Pulmonary artery endothelial cell (primary cell): ENCODE results near the gene MBOAT1. TPM values are rescaled to one million over a fixed set of nuclear protein-coding genes. Genes with fewer than 3 reads are reported as not detected.

Experiments used
- DNase-seq: peaks from one replicate; pipeline ENCODE4 v3.0.0-alpha.2; 2011; ENCODE audit warnings: low read depth, low spot score
- total RNA-seq: library from RNA; depleted of rRNA; stranded (reverse); fragments of >200 nt; gene quantifications from 2 replicates; pipeline ENCODE4 v1.2.3, GENCODE V29; 2014

The MBOAT1 gene
- total RNA-seq, 1 donor from 2014 or later = 2.4 TPM

DNA sequence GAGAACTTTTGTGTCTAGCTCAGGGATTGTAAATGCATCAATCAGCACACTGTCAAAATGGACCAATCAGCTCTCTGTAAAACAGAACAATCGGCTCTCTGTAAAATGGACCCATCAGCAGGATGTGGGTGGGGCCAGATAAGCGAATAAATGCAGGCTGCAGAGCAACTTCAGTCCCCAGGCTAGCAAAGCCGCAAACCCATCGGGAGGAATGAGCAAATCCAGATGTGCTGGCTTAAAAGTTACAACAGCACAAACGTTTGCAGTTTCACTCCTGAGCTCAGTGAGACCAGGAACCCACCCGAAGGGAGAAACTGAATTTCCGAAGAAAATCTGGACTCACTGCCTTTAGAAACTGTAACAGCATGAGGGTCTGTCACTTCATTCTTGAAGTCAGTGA lies 21.9 kb upstream of the MBOAT1 start:
- no peak for DNase-seq

DNA sequence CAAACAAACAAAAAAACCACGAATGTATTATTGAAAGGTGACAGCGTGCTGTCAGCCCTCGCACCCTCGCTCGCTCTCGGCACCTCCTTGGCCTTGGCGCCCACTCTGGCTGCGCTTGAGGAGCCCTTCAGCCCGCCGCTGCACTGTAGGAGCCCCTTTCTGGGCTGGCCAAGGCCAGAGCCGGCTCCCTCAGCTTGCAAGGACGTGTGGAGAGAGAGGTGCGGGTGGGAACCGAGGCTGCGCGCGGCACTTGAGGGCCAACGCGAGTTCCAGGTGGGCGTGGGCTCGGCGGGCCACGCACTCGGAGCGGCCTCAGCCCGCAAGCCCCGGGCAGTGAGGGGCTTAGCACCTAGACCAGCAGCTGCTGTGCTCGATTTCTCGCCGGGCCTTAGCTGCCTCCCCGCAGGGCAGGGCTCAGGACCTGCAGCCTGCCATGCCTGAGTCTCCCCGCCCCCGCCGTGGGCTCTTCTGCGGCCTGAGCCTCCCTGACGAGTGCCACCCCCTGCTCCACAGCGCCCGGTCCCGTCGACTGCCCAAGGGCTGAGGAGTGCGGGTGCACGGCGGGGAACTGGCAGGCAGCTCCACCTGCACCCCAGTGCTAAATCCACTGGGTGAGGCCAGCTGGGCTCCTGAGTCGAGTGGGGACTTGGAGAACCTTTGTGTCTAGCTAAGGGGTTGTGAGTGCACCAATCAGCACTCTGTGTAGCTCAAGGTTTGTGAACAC lies 20.9 kb upstream of the MBOAT1 start:
- DNase-seq = no peak

DNA sequence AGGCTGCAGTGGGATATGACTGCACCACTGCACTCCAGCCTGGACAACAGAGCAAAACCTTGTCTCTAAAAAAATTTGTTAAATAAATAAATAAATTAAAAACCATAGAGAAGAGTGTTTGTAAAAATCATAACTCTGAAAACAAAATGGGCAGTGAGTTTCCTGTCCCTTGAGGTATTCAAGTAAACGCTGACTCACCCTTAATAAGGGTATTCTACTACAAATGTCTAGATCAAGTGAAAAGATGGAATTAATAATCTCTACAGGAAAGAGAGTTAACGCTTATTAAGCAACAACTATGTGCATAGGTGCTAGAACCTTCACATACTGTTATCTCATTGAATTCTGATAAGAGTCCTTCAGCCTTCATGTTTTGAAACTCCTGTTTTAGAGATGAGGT lies 19.9 kb upstream of the MBOAT1 start:
- DNase-seq = no peak

DNA sequence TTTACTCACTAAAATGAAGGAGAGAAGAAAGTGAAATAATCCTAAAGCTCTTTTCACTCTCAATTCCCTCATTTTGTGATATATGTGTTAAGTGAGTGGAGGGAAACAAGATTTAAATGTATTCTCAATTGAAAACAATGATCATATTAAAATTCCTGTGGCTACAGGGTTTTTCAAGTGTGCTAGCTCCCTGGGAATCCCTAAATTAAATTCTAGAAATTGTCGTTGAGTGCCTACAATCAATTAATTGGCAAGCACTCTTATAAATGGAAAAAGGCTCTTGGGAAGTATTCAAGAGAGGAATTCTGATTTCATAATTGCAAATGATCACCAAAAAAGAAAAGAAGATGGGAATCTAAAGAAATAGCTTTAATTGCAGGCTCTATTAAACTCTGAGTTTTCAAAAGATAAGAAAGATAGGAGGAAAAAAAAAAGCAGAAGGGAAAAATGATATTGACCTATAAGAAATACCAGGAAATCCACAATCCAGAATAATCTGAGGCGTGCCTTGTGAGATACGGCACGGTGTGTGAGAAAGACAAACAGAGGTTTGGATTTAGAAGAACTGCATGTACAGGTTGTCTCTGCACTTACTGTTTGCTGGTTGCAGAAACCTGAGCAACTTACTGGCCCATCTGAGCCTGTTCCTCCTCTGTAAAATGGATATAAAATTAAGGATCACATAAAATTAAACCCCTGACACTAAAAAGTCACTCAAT lies 18.3 kb upstream of the MBOAT1 start:
- no peak for DNase-seq

DNA sequence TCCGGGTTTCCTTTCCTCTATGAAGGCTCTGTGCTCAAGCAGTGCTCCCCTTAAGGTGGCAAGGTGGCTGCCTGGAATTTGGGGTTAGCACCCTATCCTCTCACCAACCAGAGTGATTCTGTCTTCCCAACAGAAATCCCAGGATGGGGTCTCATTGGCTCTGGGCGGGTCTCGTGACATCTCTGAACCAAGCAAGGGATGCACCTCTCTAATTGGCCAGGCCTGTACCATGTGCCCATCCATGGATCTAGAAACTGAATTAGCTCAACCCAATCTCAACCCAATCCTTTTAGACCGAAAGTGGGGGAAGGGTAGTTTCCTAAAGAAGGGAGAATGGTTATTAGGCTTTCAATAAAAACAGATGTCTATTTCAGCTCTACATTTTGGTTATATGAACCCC lies 17.6 kb upstream of the MBOAT1 start:
- no peak for DNase-seq

DNA sequence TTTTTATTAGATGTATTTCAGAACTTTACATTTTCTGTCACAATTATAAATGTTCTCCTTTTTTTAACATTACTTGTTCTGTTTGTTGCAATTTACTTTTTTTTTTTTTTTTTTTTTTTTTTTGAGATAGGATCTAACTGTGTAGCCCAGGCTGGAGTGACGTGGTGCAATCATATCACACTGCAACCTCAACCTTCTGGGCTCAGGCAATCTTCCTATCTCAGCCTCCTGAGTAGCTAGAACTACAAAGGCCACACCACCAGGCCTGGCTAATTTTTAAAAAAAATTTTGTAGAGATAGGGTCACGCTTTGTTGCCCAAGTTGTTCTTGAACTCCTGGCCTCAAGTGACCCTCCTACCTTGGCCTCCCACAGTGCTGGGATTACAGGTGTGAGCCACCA lies 15.1 kb upstream of the MBOAT1 start:
- DNase-seq = no peak

DNA sequence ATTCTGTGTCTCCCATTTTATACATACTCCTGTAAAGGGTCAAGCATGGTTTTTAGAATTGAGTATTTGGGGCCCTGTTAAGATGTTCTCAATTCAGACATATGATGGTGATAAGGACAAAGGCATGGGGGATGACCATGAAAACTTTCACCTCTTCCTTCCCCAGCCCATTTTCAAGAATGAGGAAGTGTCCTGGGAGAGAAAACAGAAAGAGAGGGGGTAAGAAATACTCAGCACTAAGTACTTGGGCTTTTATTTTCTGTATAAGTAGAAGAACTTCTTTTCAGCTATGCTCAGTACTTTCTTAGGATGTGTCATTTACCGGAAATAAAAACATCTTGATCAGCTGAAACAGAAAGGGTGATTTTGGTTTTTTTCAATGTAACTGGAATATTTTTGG lies 10.9 kb upstream of the MBOAT1 start:
- no peak for DNase-seq

DNA sequence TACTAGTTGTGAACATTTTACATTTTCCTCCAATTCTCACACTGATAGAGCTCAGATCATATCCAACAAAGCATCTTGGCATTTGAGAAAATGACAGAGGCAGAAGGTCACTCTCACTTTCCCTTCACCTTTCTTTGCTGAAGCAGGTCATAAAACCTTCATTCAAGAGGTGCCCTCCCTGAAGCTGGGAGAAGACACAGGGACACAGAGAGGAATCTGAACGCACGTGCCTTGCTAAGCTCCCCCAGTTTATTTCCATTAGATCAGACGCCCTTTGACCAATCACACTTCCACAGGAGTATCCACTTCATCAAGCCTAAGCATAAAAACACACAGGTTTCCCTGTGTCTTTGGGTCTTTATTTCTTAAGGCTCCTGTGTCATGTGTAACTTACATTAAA lies 9.2 kb upstream of the MBOAT1 start:
- DNase-seq = no peak

DNA sequence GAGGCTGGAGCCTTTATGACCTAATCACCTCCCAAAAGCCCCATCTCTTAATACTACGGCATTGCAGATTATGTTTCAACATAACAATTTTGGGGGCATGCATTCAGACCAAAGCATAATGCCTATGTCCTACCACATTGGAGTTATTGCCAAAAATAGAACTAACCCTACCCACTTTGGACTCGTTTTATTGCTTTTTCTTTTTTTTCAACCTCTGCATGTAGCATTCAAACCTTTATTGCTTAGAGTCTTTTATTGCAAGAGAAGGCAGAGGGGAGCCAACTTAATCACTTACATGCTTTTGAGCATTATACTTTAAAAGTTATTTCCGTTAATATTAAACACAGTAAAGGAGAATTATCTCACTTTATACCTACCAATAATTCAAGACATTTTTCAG lies 8.1 kb upstream of the MBOAT1 start:
- no peak for DNase-seq

DNA sequence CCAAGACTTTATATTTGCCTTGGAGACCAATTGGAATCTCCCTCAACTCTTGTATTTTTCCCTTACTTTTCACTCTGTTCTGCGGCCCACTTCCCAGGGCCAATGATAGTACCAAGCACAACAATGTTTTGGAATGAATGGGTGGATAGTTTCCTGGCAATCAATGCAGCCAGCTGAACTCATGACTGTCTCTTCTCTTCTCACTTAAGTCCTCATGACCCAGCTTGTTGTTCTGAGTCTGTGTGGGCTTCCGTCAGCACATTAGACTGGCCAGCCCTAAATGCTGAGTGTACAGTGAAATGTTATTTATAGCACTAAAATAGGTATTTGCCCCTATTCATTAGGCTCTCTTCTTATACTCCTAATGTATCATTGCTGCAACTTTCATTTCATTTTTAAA lies 5.6 kb upstream of the MBOAT1 start:
- no peak for DNase-seq

DNA sequence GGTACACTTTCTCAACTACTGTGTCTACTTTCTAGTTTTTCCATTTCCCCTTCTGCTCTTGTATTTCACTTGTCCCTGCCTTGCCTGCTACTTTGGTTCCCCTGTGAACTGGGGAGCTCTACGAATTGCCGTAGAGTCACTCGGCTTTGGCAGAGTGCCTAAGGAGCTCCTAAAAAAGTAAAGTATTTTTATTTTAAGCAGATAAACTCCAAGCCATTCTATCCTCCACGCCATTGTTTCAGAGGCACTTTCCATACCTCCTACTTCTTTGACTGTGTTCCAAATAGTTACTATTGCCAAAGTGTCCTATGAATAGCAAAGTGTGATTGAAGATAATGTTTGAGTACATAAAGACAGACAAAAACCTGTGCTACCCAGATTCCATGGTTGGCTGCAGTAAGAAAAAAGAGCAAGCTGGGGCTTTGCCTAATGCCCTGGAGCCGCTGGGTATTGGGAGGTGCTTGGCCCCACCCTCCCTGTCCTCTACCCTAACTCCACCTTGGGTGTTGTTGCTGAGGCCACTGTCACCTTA lies 5.1 kb upstream of the MBOAT1 start:
- DNase-seq = no peak

DNA sequence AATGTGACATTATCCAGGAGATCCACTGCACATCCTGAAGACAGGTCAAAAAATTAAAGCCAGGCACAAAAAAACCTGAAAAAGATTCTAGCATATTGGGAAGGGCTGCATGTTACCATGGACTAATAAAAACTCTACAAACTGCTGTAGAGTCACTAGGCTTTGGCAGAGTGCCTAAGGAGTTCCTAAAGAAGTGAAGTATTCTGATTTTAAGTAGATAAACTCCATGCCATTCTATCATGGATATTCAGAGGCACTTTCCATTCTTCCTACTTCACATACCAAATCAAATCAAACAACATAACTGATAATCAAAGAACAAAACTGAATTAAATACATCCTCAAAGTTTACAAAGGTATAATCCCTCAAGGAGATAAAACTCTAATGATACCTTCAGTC lies 3.0 kb upstream of the MBOAT1 start:
- no peak for DNase-seq

DNA sequence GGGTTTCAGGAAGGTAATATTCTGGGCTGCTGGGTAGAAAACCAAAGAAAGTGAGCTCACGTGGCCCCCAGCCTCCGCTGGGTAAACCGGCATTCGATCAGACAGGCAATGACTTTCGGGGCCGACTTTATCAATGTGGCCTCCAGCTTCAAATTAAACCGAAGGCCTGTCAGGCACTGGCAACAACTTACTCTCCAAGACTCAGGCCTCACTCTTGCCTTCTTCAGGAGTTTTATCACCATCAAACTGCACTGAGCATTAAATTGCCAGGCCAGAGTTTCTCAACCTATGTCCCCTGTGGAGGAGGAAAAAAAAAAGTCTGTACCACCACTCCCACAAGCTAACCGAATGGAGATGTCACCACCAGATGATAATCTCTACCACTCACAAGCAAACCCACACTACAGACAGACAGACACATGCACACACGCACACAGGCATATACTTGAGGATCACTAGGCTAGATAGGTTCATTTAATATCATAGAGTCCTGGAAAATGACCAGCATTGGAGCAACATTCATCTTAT lies 1.1 kb upstream of the MBOAT1 start:
- DNase-seq = no peak

DNA sequence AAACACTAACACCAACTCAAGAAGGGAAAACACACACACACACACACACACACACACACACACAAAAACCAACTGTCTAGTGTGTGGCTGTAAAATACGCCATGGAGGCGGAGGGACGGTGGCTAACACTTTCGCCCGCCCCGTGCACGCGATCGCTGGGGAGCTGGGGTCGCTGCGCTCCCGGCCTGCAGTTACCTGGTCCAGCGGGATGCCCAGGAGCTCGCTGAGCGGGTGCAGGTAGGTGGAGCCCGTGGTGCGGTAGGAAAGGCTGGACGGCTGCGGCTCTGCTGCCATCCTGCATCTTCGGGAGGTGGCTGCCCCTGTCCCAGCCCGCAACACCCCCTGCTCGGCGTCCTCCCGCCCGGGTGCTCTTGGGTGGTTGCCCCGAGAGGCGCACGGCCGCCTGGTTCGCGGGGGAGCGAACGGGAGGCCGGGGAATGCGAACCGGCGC lies 303 bp downstream of the MBOAT1 start:
- DNase-seq = no peak

DNA sequence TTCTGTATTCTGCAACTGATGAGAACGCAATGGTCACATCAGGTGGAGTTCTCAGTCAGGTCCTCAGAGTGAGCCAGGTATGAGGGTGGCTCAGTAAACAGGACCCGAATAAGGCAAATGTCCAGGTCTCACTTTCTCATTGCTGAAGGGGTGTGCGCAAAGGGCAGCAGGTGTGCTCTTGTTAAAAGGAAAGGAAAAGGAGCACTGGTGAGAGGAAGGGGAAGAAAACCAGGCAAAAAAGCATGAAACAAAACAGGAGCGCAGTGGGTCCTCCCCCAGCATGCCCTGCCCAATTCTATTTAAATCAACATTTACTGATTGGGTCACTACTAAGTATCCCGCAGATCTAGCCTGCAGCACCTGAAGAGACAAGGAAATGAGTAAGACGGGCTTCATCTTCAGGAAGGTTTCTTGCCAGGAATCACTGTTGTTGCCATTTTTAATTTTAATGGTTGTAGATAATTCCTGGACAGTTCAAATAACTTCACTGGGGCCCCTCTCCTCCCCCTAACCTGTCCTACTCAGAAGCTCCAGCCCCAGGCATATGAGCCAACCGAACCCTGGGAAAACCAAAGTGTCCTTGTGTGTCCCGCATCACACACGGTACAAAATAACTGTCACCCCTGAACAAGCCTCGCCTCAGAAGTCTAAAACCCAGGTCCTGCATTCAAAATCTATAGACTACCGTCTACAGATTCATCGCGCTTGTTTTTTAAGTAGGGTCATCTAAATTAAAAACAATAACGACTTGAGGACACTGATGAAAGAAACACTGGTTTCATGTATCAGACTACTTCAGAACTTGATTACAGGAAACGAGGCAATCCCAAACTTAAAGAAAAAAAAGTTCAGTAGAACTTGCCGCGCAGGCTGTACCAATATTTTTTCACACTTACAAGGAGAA lies 980 bp downstream of the MBOAT1 start:
- no peak for DNase-seq

DNA sequence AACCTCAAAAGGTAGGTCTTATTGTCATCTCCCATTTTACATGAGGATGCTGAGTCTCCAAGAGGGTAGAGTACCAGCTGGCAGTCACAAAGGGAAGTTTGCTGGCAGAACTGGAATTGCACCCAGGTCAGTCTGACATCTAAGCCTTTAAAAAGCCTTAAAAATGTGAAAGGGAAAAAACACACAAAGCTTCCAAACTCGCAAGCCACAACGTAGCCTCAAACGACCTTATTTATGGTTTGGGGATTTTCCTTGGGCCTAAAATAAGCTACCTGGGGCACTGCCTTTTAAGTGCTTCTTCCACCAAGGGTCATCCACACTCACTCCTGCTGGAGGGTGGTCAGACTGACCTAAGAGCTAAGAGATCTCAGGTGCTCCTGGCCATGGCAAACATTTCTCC lies 2.1 kb downstream of the MBOAT1 start:
- DNase-seq = no peak

DNA sequence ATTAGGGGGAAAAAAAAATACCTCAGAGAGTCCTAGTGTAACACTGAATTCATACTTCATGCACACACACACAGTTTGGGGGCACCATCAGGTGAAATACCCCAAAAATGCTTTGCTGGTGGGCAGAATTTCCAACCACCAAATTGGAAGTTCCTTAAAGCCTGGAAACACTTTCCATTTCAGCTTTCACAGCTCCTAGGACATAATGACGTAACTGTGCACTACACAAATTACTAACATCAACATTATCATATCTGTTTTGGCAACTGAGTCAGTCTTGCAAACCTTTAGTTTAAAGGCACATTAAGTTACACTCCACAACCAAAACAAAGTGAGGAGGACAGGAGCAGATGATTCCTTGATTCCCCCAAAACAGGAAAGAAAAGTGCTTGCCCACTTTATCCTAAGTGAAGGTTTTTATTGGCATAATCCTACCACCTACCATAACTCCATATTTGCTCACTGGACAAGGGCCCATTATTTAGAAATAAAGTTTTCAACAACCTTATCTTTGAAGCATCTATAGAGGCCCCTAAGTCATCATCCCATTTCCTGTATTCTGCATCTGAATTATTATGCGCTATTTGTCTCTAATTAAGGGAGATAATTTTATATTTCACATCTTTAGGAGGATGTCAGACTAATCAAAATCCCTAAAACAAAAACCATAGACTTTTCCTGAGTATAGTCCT lies 3.4 kb downstream of the MBOAT1 start:
- no peak for DNase-seq

DNA sequence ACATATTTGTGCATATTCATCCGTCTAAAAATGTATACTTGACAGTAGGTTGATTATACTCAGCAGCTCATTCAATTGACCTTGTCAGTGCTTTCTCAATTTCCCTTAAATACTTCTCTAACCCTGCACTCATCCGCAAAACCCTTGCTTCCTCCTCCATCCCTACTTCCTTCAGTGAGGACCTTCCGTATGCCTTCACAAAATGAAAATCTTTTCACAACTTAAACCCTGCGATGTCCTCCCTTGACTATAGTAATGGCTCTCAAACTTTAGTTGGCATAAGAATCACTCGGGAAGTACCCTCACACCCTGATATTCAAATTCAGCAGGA lies 5.2 kb downstream of the MBOAT1 start:
- DNase-seq = no peak

DNA sequence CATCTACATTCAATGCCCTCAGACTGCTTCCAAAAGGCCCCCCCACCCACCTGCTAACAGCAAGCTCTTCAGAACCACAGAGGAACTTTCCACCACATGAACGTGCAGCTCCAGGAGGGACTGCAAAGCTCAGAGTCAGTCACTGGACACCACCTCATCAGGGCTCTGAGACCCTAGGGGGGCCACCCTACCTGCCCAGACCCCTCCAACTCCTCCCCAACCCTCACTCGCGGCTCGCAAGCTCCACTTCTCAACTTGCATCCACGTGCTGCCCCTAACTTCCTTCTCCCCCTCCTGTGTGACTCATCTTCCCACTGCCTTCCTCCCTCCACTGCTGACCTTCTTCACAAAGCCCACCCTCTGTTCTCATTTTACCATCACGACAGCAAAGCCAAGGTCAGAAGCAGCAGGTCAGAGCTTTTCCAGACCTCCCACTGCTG lies 6.5 kb downstream of the MBOAT1 start:
- no peak for DNase-seq

DNA sequence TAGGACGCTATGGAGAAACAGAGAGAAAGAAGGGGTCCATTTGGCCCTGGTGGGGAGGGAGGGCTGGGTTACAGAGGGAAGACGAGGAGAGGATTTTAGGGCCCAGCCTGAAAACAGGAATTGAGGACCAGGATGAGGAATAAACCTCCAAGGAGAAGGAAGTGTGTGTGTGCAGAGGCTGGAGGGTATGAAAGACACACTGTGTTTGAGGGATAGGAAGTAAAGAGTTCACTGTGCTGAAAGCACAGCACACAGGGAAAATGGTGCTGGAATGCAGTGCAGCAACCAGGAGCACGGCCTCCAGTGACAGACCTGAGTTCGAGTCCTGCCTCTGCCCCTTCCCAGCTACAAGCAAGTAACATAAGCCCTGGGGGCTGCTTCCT lies 7.8 kb downstream of the MBOAT1 start:
- DNase-seq = no peak
